OCI-LY1 (cell line): ENCODE data around the gene PRKCZ.
"Not testable (repeated sequence)": the region's sequence is repeated elsewhere in the genome, so short reads cannot be mapped to it uniquely, and the experiment has no call there.

Experiments
- H2AFZ ChIP-seq: fragments of 200-600 bp; sonication (generic), shearing (Covaris generic); 2 replicates; pipeline ENCODE4 v1.6.0; 2014; ENCODE audit warnings: antibody characterized with exemption, mild to moderate bottlenecking, low read length
- H3F3A ChIP-seq: fragments of 200-600 bp; sonication (generic), shearing (Covaris generic); 2 replicates; pipeline ENCODE4 v1.6.0; 2014; ENCODE audit warnings: mild to moderate bottlenecking, antibody characterized with exemption, low read length, moderate library complexity; ENCODE audit not compliant: insufficient read depth
- H3K27ac ChIP-seq: fragments of 200-600 bp; sonication (generic); 2 replicates; pipeline ENCODE4 v1.5.1; 2014; ENCODE audit warnings: low read length, mixed run types, mild to moderate bottlenecking, low read depth; ENCODE audit not compliant: poor library complexity, severe bottlenecking
- H3K27me3 ChIP-seq: fragments of 200-600 bp; sonication (generic); 2 replicates; pipeline ENCODE4 v1.6.0; 2014; ENCODE audit warnings: antibody characterized with exemption, mild to moderate bottlenecking, low read length, moderate library complexity; ENCODE audit not compliant: insufficient read depth
- H3K36me3 ChIP-seq: fragments of 200-600 bp; sonication (generic); 2 replicates; pipeline ENCODE4 v1.6.1; 2014; ENCODE audit warnings: mild to moderate bottlenecking, antibody characterized with exemption, low read length, moderate library complexity, mixed read lengths; ENCODE audit not compliant: insufficient read depth
- H3K4me1 ChIP-seq: fragments of 200-600 bp; sonication (generic); 2 replicates; pipeline ENCODE4 v1.5.1; 2014; ENCODE audit warnings: mild to moderate bottlenecking, low read length, moderate library complexity; ENCODE audit not compliant: insufficient read depth, severe bottlenecking
- H3K4me2 ChIP-seq: fragments of 200-600 bp; sonication (generic), shearing (Covaris generic); 2 replicates; pipeline ENCODE4 v1.6.1; 2014; ENCODE audit warnings: low read length
- H3K4me3 ChIP-seq: fragments of 200-600 bp; sonication (generic); 2 replicates; pipeline ENCODE4 v1.5.1; 2014; ENCODE audit warnings: low read length, low read depth, mild to moderate bottlenecking, mixed read lengths; ENCODE audit not compliant: poor library complexity, severe bottlenecking
- H3K79me2 ChIP-seq: fragments of 200-600 bp; shearing (Covaris generic); 2 replicates; pipeline ENCODE4 v1.6.1; 2016; ENCODE audit warnings: mixed run types, low read length, mixed read lengths; ENCODE audit not compliant: insufficient read depth
- H3K9ac ChIP-seq: fragments of 200-600 bp; sonication (generic), shearing (Covaris generic); 2 replicates; pipeline ENCODE4 v1.6.1; 2014; ENCODE audit warnings: mild to moderate bottlenecking, low read length, mixed read lengths
- H3K9me2 ChIP-seq: fragments of 200-600 bp; sonication (generic), shearing (Covaris generic); 2 replicates; pipeline ENCODE4 v1.6.1; 2014; ENCODE audit warnings: low read depth, mild to moderate bottlenecking, low read length, mixed read lengths
- H3K9me3 ChIP-seq: fragments of 200-600 bp; shearing (Covaris generic); 2 replicates; pipeline ENCODE4 v1.6.1; 2014; ENCODE audit warnings: low read length, mixed read lengths
- H4K20me1 ChIP-seq: fragments of 200-600 bp; sonication (generic), shearing (Covaris generic); 2 replicates; pipeline ENCODE4 v1.6.0; 2016; ENCODE audit warnings: mild to moderate bottlenecking, low read length; ENCODE audit not compliant: insufficient read depth
- CTCF ChIP-seq: fragments of 200-600 bp; sonication (generic), shearing (Covaris generic); IDR thresholded peaks from 2 replicates; pipeline ENCODE4 v1.5.1; 2017; ENCODE audit warnings: mild to moderate bottlenecking, antibody characterized with exemption, low read length, moderate library complexity, mixed read lengths
- EZH2 ChIP-seq: fragments of 200-600 bp; sonication (generic), shearing (Covaris generic); IDR thresholded peaks from 2 replicates; pipeline ENCODE4 v1.8.0; 2017; ENCODE audit warnings: borderline replicate concordance, mixed run types, mild to moderate bottlenecking, antibody characterized with exemption, low read length, moderate library complexity, mixed read lengths

The PRKCZ gene

GRCh38 chr1:2144501-2145090, 94.4 kb downstream of the PRKCZ start:
- Histone ChIP-seq H3K9me3 (no peaks in the 10 kb centered on the region), H3K27me3 (no peaks in the 10 kb centered on the region), H3K9ac (no peak overlapping the region), H3K4me2 (no peak overlapping the region), H3K4me3 (no peak overlapping the region), H3K27ac (no peak overlapping the region), H3K36me3 (no peaks in the 10 kb centered on the region), H3F3A (no peaks in the 10 kb centered on the region), H3K4me1 (no peaks in the 10 kb centered on the region), H2AFZ (no peak overlapping the region), H3K79me2 (no peaks in the 10 kb centered on the region), H4K20me1 (no peaks in the 10 kb centered on the region), H3K9me2 (no peaks in the 10 kb centered on the region)
- TF ChIP-seq CTCF (no peak), EZH2 (no peak)

DNA sequence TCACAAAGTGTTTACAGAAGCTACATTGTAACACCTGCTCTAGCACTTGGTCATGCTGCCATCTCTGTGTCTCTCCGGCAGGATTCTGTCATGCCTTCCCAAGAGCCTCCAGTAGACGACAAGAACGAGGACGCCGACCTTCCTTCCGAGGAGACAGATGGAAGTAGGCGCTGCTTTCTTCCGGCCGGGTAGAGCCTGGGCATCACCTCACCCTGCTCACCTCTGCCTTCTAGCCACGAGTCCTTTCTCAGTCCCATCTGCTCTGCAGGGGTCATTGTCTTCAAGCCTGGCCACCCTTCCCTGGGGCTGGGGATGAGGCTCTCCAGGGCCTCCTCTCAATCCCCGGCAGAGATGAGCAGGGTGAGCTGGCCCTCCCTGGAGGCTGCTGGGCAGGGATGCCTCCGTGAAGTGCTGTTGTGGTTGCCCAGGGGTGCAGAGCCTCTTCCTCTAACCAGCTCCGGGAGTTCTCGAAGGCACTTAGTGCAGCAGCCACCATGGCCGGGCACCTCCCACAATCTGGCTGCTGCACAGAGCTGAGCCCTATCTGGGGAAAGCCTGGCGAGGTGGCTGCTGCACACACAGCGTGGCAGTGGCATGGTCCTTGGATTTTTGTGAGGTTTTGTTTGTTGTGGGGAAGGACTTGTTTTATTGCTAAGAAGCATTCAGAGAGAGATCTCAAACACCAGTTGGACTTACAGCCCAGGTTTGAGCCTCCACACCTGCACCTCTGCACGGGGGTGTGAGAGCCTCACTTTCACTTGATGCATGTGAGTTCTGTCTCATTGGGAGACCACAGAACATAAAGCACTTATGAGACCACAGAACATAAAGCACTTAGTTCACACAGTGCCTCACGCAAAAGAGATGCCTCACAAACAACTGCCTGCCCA, 96.0 kb downstream of the PRKCZ start:
- H3K4me1 ChIP-seq = no peaks in the 10 kb centered on the region
- no peak overlapping the region for H3K27ac ChIP-seq
- no peak overlapping the region for H3K4me2 ChIP-seq
- H3K9ac ChIP-seq = no peak overlapping the region
- no peaks in the 10 kb centered on the region for H3K79me2 ChIP-seq
- no peaks in the 10 kb centered on the region for H3F3A ChIP-seq
- H2AFZ ChIP-seq = no peak overlapping the region
- H3K9me3 ChIP-seq = no peaks in the 10 kb centered on the region
- no peaks in the 10 kb centered on the region for H3K36me3 ChIP-seq
- no peaks in the 10 kb centered on the region for H3K27me3 ChIP-seq
- H3K4me3 ChIP-seq = no peak overlapping the region
- H3K9me2 ChIP-seq = no peaks in the 10 kb centered on the region
- no peaks in the 10 kb centered on the region for H4K20me1 ChIP-seq
- TF ChIP-seq CTCF (no peak), EZH2 (no peak)

DNA sequence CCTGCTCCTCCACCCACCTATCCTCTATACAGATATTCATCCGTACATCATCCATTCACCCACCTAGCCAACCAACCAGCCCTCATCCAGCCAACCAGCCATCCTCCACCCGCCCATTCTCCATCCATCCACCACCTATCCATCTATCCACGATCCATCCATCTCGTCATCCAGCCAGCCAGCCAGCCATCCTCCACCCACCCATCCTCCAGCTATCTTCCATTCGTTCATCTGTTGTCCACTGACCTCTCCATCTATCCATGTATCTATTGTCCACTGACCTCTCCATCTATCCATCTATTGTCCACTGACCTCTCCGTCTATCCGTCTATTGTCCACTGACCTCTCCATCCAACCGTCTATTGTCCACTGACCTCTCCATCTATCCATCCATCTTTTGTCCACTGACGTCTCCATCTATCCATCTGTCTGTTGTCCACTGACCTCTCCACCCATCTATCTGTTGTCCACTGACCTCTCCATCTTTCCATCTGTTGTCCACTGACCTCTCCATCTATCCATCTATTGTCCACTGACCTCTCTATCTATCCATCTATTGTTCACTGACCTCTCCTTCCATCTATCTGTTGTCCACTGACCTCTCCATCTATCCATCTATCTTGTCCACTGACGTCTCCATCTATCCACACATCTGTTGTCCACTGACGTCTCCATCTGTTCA, 96.8 kb downstream of the PRKCZ start:
- Histone ChIP-seq H3K36me3 (no peaks in the 10 kb centered on the region), H3K4me1 (no peaks in the 10 kb centered on the region), H3K9me3 (no peaks in the 10 kb centered on the region), H3F3A (no peaks in the 10 kb centered on the region), H3K27ac (no peak overlapping the region), H3K9me2 (no peaks in the 10 kb centered on the region), H3K79me2 (no peaks in the 10 kb centered on the region), H4K20me1 (no peaks in the 10 kb centered on the region), H3K27me3 (no peaks in the 10 kb centered on the region), H3K4me2 (no peak overlapping the region), H3K4me3 (no peak overlapping the region), H3K9ac (no peak overlapping the region), H2AFZ (no peak overlapping the region)
- no peak for TF ChIP-seq CTCF

DNA sequence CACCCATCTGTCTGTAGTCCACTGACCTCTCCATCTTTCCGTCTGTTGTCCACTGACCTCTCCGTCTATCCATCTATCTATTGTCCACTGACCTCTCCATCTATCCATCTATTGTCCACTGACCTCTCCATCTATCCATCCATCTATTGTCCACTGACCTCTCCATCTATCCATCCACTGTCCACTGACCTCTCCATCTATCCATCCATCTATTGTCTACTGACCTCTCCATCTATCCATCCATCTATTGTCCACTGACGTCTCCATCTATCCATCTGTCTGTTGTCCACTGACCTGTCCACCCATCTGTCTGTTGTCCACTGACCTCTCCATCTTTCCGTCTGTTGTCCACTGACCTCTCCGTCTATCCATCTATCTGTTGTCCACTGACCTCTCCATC, 97.7 kb downstream of the PRKCZ start:
- H3K9ac ChIP-seq = not testable (repeated sequence)

More for the DNA sequence above, 97.7 kb downstream of the PRKCZ start:
- not testable (repeated sequence) for H3K4me3 ChIP-seq, H3K4me2 ChIP-seq, H3K9me2 ChIP-seq, H3K9me3 ChIP-seq, H3K4me1 ChIP-seq, H3K27me3 ChIP-seq, H3K79me2 ChIP-seq, H3K36me3 ChIP-seq, H3F3A ChIP-seq, H4K20me1 ChIP-seq, H3K27ac ChIP-seq, H2AFZ ChIP-seq
